Caco-2 (cell line): ENCODE measurements around the gene ADGRE1. TPM values are rescaled to one million over a fixed set of nuclear protein-coding genes. Genes with fewer than 3 reads are reported as not detected.

Experiments used
- BruUV-seq: library from RNA; stranded (reverse); fragments of 400-500 nt; replicated peaks from 2 replicates; lab custom pipeline; 2021; lab: Mats Ljungman, UMichigan
- CTCF ChIA-PET: fragments of 300-600 bp; sonication (Branson Sonifier 250); formaldehyde crosslinking; loops from one replicate; lab custom pipeline; 2022; ENCODE audit warnings: antibody characterized with exemption; lab: Charles Lee
- POLR2A ChIA-PET: fragments of 300-600 bp; sonication (Branson Sonifier 250); formaldehyde crosslinking; loops from one replicate; lab custom pipeline; 2022; ENCODE audit warnings: antibody characterized with exemption; lab: Charles Lee
- DNase-seq, 2 experiments: peaks; one replicate each; pipeline versions ENCODE4 v3.0.0 to v3.0.0-alpha.2; 2020 to 2022
- H3K27me3 ChIP-seq: replicated peaks from 2 replicates; pipeline ENCODE4 v1.6.0; 2011; ENCODE audit warnings: low read length; ENCODE audit not compliant: control insufficient read depth, insufficient read depth
- H3K36me3 ChIP-seq: 2 replicates; pipeline ENCODE4 v1.5.1; 2011; ENCODE audit warnings: low read length; ENCODE audit not compliant: control insufficient read depth, insufficient read depth
- H3K4me1 ChIP-seq: fragments of 250-450 bp; sonication (Bioruptor Pico); 2 replicates; pipeline ENCODE4 v1.5.1; 2020; ENCODE audit warnings: mild to moderate bottlenecking
- H3K4me3 ChIP-seq: 2 replicates; pipeline ENCODE4 v1.5.1; 2011; ENCODE audit warnings: low read depth, mild to moderate bottlenecking, control low read depth, low read length
- H3K9me3 ChIP-seq: fragments of 250-450 bp; sonication (Bioruptor Pico); 2 replicates; pipeline ENCODE4 v1.5.1; 2020; ENCODE audit warnings: mild to moderate bottlenecking, moderate library complexity
- H3K27ac Mint-ChIP-seq: one replicate; pipeline ENCODE4 v1.8.0; 2022; ENCODE audit warnings: mixed read lengths; ENCODE audit not compliant: unreplicated experiment
- H3K27me3 Mint-ChIP-seq: one replicate; pipeline ENCODE4 v1.8.0; 2022; ENCODE audit warnings: mixed read lengths; ENCODE audit not compliant: insufficient read depth, unreplicated experiment
- H3K36me3 Mint-ChIP-seq: one replicate; pipeline ENCODE4 v1.8.0; 2022; ENCODE audit warnings: mild to moderate bottlenecking, mixed read lengths; ENCODE audit not compliant: insufficient read depth, unreplicated experiment
- H3K4me1 Mint-ChIP-seq: one replicate; pipeline ENCODE4 v1.8.0; 2022; ENCODE audit warnings: low read depth, mixed read lengths; ENCODE audit not compliant: unreplicated experiment
- H3K4me3 Mint-ChIP-seq: one replicate; pipeline ENCODE4 v1.8.0; 2022; ENCODE audit warnings: mild to moderate bottlenecking, moderate library complexity, mixed read lengths; ENCODE audit not compliant: unreplicated experiment
- H3K9me3 Mint-ChIP-seq: one replicate; pipeline ENCODE4 v1.8.0; 2022; ENCODE audit warnings: mixed read lengths; ENCODE audit not compliant: unreplicated experiment
- intact Hi-C: fragments of 100-400 bp; cut with micrococcal nuclease; formaldehyde crosslinking; loops from one replicate; pipeline ENCODE4 v1.10.0; 2022; ENCODE audit not compliant: unreplicated experiment
- total RNA-seq: library from RNA; stranded (reverse); gene quantifications from 2 replicates; pipeline ENCODE4 v1.2.3, GENCODE V29; 2022
- TF ChIP-seq, protein P1 (sequence below), 2 experiments: fragments of 200-600 bp in 1 of 2; IDR thresholded peaks; 1 replicate in 1 of 2; 2 replicates in 1 of 2; pipeline versions ENCODE4 v1.5.1 to v1.8.0; 2011 to 2022; ENCODE audit warnings: antibody characterized with exemption in 1 of 2, control low read depth in 1 of 2, inconsistent platforms in 1 of 2, low read depth in 1 of 2, low read length in 1 of 2, mild to moderate bottlenecking in 1 of 2, moderate library complexity in 1 of 2; ENCODE audit not compliant: insufficient read depth in 1 of 2, severe bottlenecking in 1 of 2, unreplicated experiment in 1 of 2

Gene ADGRE1
- total RNA-seq, 1 experiment from 2014 or later = not detected

DNA sequence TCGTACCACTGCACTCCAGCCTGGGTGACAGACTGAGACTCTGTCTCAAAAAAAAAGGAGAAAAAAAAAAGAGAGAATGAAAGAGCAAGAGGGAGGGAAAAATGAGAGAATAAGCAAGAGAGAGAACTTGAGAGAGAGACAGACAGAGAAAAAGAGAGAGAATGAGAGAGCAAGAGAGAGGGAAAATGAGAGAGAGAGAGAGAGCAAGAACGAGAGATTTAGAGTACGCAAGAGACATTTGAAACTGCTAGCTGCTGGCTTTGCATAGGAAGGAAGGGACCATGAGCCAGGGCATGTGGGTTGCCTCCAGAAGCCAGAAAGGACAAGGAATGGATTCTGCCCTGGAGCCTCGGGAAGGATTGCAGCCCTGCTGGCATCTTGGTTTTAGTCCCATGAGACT is 9.6 kb upstream of the ADGRE1 start:
- POLR2A ChIA-PET = no interaction called here
- Mint-ChIP-seq H3K27ac (no peak overlapping the region), H3K4me3 (no peak overlapping the region), H3K36me3 (no peaks in the 10 kb centered on the region), H3K27me3 (peaks cover 14% of the 10 kb centered on the region), H3K9me3 (peaks cover 9% of the 10 kb centered on the region), H3K4me1 (no peaks in the 10 kb centered on the region)
- H3K27me3 ChIP-seq = no peaks in the 10 kb centered on the region
- H3K4me1 ChIP-seq = no peaks in the 10 kb centered on the region
- no peaks in the 10 kb centered on the region for H3K9me3 ChIP-seq
- CTCF ChIA-PET = no interaction called here
- no TSS peak for BruUV-seq
- H3K36me3 ChIP-seq = no peaks in the 10 kb centered on the region
- H3K4me3 ChIP-seq = no peak overlapping the region
- intact Hi-C loops = no loop called here
- no peak for DNase-seq
- TF ChIP-seq, protein P1, sequence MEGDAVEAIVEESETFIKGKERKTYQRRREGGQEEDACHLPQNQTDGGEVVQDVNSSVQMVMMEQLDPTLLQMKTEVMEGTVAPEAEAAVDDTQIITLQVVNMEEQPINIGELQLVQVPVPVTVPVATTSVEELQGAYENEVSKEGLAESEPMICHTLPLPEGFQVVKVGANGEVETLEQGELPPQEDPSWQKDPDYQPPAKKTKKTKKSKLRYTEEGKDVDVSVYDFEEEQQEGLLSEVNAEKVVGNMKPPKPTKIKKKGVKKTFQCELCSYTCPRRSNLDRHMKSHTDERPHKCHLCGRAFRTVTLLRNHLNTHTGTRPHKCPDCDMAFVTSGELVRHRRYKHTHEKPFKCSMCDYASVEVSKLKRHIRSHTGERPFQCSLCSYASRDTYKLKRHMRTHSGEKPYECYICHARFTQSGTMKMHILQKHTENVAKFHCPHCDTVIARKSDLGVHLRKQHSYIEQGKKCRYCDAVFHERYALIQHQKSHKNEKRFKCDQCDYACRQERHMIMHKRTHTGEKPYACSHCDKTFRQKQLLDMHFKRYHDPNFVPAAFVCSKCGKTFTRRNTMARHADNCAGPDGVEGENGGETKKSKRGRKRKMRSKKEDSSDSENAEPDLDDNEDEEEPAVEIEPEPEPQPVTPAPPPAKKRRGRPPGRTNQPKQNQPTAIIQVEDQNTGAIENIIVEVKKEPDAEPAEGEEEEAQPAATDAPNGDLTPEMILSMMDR (IDR thresholded peaks at IDR 0.05; ENCODE audit: insufficient read depth in 1 of 2, low read depth in 1 of 2, low read length in 1 of 2, severe bottlenecking in 1 of 2, unreplicated experiment in 1 of 2) = no peak

DNA sequence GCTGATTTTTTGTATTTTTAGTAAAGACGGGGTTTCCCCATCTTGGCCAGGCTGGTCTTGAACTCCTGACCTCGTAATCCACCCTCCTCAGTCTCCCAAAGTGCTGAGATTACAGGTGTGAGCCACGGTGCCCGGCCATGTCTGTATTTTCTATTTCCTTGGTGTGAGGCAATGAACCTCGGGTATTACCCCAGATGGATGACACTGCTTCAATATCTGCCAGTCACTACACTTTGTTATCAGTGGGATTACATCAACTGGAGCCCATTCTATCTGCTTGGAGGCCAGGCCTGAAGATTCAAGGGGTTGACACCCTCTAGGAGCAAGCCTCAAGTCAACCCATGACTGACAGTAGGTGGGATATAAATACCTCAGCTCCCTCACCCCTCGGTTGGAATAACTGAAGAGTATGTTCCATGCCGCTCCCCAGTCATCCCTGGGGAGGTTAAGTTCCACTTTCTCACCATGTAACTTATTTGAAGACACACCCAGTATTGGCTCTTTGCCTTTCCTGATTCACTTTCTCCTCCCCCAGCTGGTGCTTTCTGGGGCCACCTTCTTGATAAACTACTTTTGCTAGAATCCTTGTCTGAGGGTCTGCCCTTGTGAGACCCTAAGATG is 992 bp upstream of the ADGRE1 start:
- intact Hi-C loops = no loop called here
- BruUV-seq = no TSS peak
- Histone ChIP-seq H3K27me3 (no peaks in the 10 kb centered on the region), H3K4me3 (no peak overlapping the region), H3K9me3 (no peaks in the 10 kb centered on the region), H3K4me1 (no peaks in the 10 kb centered on the region), H3K36me3 (no peaks in the 10 kb centered on the region)
- Mint-ChIP-seq H3K4me1 (no peaks in the 10 kb centered on the region), H3K27ac (no peak overlapping the region), H3K36me3 (peaks cover 5% of the 10 kb centered on the region), H3K27me3 (peaks cover 7% of the 10 kb centered on the region), H3K4me3 (no peak overlapping the region), H3K9me3 (peaks cover 11% of the 10 kb centered on the region)
- POLR2A ChIA-PET = no interaction called here
- no peak for DNase-seq
- TF ChIP-seq, protein P1 (IDR thresholded peaks at IDR 0.05; ENCODE audit: insufficient read depth in 1 of 2, low read depth in 1 of 2, low read length in 1 of 2, severe bottlenecking in 1 of 2, unreplicated experiment in 1 of 2) = no peak
- CTCF ChIA-PET = no interaction called here

DNA sequence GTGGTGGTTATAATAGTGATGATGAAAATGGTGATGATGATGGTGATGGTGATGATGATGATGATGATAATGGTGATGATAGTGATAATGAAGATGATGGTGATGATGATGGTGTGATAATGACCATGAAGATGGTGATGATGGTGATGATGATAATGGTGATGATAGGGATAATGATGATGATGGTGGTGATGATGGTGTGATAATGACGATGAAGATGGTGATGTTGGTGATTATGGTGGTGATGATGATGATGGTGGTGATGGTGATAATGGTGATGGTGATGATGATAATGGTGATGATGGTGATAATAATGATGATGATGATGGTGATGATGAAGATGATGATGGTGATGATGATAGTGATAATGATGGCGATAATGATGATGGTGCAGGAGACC is 1.6 kb downstream of the ADGRE1 start:
- no peaks in the 10 kb centered on the region for H3K4me1 Mint-ChIP-seq
- CTCF ChIA-PET = no interaction called here
- BruUV-seq = no TSS peak
- H3K36me3 ChIP-seq = no peaks in the 10 kb centered on the region
- H3K27ac Mint-ChIP-seq = no peak overlapping the region
- peaks cover 12% of the 10 kb centered on the region for H3K9me3 Mint-ChIP-seq
- POLR2A ChIA-PET = no interaction called here
- no peaks in the 10 kb centered on the region for H3K4me1 ChIP-seq
- TF ChIP-seq, protein P1 (IDR thresholded peaks at IDR 0.05; ENCODE audit: insufficient read depth in 1 of 2, low read depth in 1 of 2, low read length in 1 of 2, severe bottlenecking in 1 of 2, unreplicated experiment in 1 of 2) = no peak
- H3K4me3 Mint-ChIP-seq = no peak overlapping the region
- H3K4me3 ChIP-seq = no peak overlapping the region
- H3K27me3 Mint-ChIP-seq = peaks cover 10% of the 10 kb centered on the region
- H3K27me3 ChIP-seq = no peaks in the 10 kb centered on the region
- H3K9me3 ChIP-seq = no peaks in the 10 kb centered on the region
- H3K36me3 Mint-ChIP-seq = peaks cover 5% of the 10 kb centered on the region
- no peak for DNase-seq
- intact Hi-C loops = no loop called here
